Stimulated activated CD8-positive, alpha-beta memory T cell treated with anti-CD3 and anti-CD28 coated beads, Interleukin-12 subunit alpha, Interleukin-12 subunit beta, amount 100 ng/mL, for 4 hours (primary cell): ENCODE data around the gene NEK7.
A peak's percentile ranks its signal among the peaks of the same experiment; 100 is the strongest.
"Not testable (repeated sequence)": the region's sequence is repeated elsewhere in the genome, so short reads cannot be mapped to it uniquely, and the experiment has no call there.

Source experiments
- DNase-seq: peaks from one replicate; pipeline ENCODE4 v3.0.0-alpha.2; 2020; ENCODE audit warnings: low read depth

The NEK7 gene

DNA sequence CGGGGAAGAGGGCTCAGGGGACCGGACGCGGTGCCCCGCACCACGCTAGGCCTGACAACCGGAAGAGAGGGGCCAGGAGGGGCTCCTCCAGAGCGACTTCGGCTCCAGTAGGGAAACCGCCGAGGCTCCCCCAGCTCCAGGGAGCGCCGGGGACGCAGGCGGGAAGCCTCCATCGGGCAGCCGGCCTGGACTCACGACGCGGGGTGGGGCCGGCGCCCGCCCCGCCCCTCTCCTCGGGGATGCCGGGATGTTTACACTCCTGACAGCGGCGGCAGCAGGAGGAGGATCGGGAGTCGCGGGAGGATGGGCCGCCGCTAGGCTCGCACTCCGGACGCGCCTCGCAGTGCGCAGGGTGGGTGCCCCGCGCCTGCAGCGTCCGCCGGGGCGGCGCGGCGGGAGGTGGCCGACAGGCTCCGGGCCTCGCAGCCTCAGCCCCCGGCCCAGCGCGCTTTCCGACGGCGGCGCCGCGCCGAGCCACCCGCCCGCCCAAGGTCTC lies at the start of gene NEK7:
Gene NEK7, plus strand, starts transcription at position 254 of the 496 bp plus-strand sequence. CDS start 75,583 bp downstream, outside the sequence.
- peak; percentile 37 for DNase-seq

DNA sequence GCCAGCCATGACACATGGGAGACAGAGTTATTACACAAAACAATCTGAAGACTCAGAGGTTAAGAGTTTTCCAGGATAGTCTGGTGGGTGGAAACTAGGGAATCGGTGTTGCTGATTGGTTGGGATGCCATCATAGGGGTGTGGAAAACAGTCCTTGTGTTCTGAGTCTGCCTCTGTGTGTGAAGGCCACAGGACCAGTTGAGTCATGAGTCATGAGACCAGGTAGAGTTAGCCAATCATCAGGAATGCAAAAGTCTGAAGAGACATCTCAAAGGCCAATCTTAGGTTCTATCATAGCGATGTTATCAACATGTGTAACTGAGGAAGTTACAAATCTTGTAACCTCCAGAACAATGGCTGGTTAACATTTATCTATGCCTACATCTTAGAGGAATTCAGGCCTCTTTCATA lies 49.7 kb upstream of the NEK7 start:
- DNase-seq = no peak

DNA sequence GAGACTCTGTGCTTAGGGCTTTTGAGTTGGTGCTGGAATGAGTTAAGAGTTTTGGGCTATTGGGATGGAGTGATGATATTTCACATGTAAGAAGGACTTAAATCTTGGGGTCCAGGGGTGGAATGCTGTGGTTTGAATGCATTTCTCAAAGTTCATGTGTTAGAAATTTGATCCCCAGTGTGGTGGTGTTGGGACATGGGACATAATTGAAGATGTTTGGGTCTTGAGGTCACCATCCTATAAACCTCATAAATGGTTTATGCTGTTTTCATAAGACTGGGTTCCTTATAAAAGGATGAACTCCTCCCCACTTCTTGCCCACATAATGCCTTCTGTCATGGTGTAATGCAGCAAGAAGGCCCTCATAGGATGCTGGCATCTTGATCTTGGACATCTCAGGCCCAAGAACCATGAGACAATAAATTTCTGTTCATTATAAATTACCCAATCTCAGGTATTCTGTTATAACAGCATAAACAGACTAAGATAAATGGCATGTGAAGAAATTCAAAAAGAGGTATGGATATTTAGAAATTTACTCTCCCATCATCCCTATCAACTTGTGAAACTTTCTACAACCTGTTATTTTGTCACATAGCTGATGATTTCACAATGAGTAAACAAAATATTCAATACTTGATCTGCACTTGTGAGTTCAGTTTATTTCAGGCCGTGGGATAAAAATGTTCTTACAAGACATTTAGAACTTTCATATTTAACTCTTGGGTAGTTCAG lies 48.0 kb upstream of the NEK7 start:
- DNase-seq = no peak

DNA sequence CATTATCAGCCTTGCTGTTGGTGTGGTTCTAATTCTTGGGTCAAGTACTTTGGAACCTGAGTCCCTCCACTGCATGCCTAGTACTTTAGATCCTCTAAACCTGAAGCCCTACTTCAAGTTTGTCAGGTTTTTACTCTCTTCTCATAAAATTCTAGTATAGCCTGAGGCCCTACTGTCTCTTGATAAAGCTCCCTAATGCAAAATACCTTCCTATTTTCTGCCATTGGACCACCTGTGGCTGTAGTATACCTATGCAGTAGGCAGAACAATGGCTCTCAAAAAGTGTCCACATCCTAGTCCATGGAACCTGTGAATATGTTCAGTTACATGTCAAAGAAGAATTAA lies 47.5 kb upstream of the NEK7 start:
- no peak for DNase-seq

DNA sequence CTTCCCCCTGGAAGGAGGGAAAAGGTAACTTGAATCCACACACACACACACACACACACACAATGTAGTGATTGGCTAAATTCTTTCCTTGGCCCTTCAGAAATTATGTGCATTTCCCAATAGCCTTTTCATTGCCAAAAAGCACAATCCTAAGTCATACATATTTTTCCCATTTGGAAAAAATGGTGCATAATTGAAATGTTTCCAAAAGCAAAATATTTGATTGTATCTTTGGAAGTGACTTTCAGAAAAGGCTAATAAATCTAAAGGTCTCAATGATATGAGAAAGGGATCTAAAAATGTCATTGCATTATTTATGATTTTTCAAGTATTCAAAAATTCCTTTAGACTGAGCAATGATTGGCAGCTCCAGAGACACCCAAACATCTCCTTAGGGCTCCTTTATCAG lies 43.5 kb upstream of the NEK7 start:
- no peak for DNase-seq

- no peak for DNase-seq
Measured at GRCh38 chr1:198116069-198116468, 40.7 kb upstream of the NEK7 start.

GRCh38 chr1:198116469-198116868 lies 40.3 kb upstream of the NEK7 start:
- DNase-seq = no peak

- DNase-seq = no peak
Measured at GRCh38 chr1:198117267-198117666, 39.5 kb upstream of the NEK7 start.

- no peak for DNase-seq
Measured at GRCh38 chr1:198118134-198118533, 38.7 kb upstream of the NEK7 start.

- DNase-seq = no peak
Measured at GRCh38 chr1:198119906-198120305, 36.9 kb upstream of the NEK7 start.

DNA sequence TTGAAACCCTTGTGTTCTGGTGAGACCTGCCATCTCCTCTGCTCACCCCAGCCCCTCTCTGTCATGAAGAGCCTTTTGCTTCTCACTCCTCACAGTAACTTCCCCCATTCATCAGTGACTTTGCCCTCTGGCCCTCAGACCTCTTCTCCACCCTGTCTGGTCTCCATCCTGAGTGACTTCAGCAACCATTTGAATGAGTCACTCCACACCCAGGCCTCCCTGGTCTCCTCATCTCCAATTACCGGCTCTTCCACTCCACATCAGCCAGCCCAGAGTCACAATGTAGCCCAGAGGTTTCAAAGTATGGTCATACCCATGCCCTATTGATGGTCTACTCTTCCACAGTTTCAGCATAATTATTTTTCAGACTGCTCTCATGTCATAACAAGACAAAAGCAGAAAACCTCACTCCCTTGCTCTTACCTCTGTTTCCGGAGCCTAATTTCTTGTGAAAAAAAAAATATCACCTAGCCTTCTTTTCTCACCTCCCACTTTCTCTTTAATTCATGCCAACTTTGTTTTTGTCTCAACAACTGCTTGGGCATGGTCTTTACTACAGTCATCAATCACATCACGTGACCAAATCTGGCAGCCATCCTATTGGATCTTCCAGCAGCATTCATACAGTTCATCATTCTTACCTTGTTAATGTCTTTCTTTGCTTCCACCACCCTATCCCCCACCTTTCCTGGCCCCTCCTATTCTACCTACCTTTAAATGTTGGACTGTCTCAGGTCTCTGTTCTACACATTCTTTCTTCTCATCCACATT lies 35.6 kb upstream of the NEK7 start:
- DNase-seq = no peak

GRCh38 chr1:198122693-198123092 lies 34.1 kb upstream of the NEK7 start:
- no peak for DNase-seq

- DNase-seq = no peak
Measured at GRCh38 chr1:198123133-198123532, 33.7 kb upstream of the NEK7 start.

DNA sequence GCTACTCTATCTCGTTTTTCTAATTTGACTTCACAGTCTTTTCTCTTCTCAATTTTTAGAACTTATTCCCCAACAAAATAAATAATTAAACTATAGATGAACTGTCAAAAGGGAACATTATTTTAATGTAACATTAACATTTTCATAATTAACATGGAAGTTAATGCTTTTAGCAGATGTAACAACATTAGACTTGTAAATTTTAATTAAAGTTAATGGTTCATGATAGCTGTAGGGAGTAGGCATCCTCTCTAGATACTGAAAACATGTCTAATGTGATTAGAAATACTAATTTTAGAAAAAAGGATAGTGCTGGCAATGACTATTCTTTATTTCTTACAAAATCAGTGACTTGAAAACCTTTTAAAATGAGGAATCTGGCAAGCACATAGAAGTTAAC lies 32.1 kb upstream of the NEK7 start:
- DNase-seq = no peak

GRCh38 chr1:198125995-198126735 lies 30.6 kb upstream of the NEK7 start:
- DNase-seq = no peak

DNA sequence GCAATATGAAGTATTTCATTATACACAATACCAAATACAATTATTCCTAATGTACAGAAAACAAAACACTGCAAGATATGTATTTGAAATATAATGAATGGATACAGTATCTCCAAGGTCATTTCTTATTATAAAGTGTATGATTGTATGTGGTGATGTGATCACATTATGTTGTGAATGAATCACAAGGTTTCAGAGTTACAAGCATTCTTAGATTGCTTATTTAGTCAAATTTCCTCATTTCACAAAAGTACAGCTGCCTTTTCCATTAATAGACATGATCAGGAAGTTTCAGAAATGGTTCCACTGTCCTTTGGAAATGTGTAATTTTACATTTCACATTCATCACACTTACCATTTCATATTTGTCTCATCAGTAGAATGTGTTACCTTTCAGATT lies 28.3 kb upstream of the NEK7 start:
- DNase-seq = no peak

- not testable (repeated sequence) for DNase-seq
Measured at GRCh38 chr1:198130053-198130452, 26.7 kb upstream of the NEK7 start.

DNA sequence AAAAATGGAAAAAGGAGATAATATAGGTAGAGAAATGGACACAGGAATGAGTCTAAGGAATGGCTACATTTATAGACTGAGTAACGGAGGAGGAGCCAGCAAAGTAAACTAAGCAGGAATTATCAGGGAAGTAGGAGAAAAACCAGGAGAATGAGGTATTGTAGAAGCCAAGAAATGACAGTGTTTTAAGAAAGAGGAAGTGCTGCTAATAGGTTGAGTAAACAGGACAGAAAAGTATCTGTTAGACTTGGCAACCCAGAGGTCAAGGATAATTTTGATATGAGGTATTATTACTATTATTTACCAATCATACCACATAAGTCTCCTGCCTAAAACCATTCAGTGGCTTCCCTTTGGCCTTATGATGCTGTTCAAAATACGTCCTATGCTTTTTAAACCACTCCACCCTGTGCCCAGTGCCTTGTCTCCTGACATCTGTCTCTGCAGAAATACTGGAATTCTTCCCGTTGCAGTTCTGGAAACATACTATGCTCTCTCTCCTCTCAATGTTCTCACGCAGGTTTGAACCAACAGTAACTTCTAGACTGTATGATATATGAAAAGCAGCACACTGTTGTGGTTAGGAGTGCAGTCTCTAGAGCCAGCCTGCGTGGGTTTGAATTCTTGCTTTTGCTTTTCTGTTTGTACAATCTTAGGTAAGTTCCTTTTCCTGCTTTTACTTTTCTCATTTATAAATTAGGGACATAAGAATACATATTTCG lies 24.6 kb upstream of the NEK7 start:
- no peak for DNase-seq

DNA sequence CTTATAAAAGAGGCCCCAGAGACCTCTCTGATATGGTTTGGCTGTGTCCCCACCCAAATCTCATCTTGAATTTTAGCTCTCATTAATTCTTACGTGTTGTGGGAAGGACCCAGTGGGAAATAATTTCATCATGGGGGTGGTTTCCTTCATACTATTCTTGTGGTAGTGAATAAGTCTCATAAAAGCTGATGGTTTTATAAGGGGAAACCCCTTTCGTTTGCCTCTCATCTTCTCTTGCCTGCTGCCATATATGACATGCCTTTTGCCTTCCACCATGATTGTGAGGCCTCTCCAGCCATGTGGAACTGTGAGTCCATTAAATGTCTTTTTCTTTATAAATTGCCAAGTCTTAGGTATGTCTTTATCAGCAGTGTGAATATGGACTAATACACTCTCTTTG lies 22.5 kb upstream of the NEK7 start:
- DNase-seq = no peak

DNA sequence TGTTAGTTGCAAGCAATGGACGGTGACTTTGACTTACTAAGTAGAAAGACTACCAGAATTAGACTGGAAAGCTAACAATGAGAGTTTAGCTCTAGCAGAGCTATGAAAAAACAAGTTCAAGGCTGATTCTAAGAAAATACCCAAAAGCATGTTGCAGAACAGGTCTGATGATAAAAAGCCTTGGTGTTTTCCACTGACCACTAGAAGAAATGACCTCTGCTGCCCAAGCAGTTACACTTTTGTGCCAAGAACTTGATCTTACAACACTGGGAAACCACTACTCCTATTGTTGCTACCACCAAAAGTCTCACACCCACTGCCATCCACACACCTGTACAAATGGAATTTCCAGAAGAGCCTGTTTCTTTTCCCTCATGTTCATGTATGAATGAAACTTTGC lies 21.4 kb upstream of the NEK7 start:
- DNase-seq = no peak

GRCh38 chr1:198141668-198142351 lies 15.0 kb upstream of the NEK7 start:
- no peak for DNase-seq

DNA sequence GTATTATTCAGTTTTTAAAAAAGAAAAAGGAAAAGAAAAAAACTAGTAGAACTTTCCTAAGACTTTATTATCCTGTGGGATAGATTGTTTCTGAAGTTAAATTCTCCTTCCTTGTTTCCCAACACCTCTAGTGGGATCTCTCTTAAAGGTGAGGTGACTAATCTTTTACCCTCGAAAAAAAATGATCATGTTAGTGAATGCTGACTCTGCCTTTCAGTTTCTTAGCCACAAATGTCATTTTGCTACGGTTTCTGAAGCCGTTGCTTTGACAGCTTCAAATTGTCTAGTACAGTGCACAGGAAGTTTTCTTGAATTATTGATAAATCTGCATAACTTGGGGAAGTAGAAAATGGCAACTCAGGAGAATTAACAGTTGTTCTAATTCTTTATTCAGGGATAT lies 13.0 kb upstream of the NEK7 start:
- no peak for DNase-seq
